T-helper 2 cell treated with Interferon-gamma antibody and Interleukin-4, amounts not matched to agents 100 ng/mL and 5 ng/mL, for 36 hours (primary cell): Measurements from ENCODE around the gene LMO7. TPM values are rescaled to one million over a fixed set of nuclear protein-coding genes. Genes with fewer than 3 reads are reported as not detected.

Experiments used
- intact Hi-C: fragments of 100-400 bp; cut with micrococcal nuclease; formaldehyde crosslinking; loops from one replicate; pipeline ENCODE4 v1.15.1; 2023
- total RNA-seq: library from RNA; stranded (reverse); gene quantifications from 2 replicates; pipeline ENCODE4 v1.2.3, GENCODE V29; 2022

LMO7 gene
- 13.5 and 15.2 TPM in 2 replicates for total RNA-seq

GRCh38 chr13:75635828-75636435 lies at the start of gene LMO7:
Gene LMO7 (plus strand): TSS chr13:75636330. CDS start chr13:75636658, 328 bp downstream.
- intact Hi-C loops, result loop anchor here (5.0 kb wide), 3 partner anchors 89 to 154 kb away; partner anchors contain the start of genes TBC1D4 and UCHL3

GRCh38 chr13:75587679-75588078 lies 48.5 kb upstream of the LMO7 start:
- intact Hi-C loops, result no loop called here

GRCh38 chr13:75596657-75597182 lies 39.4 kb upstream of the LMO7 start:
- intact Hi-C loops, result no loop called here

GRCh38 chr13:75600371-75600770 lies 35.8 kb upstream of the LMO7 start:
- intact Hi-C loops, result no loop called here

- intact Hi-C loops, result no loop called here
Observed at GRCh38 chr13:75603038-75603437, 33.1 kb upstream of the LMO7 start.

- intact Hi-C loops, result no loop called here
Observed at GRCh38 chr13:75607447-75607846, 28.7 kb upstream of the LMO7 start.

- intact Hi-C loops, result no loop called here
Observed at GRCh38 chr13:75610466-75610865, 25.7 kb upstream of the LMO7 start.

GRCh38 chr13:75612354-75612753 lies 23.8 kb upstream of the LMO7 start:
- intact Hi-C loops, result no loop called here

GRCh38 chr13:75617230-75617629 lies 18.9 kb upstream of the LMO7 start:
- intact Hi-C loops, result no loop called here

GRCh38 chr13:75618308-75618707 lies 17.8 kb upstream of the LMO7 start:
- intact Hi-C loops, result no loop called here

- intact Hi-C loops, result no loop called here
Observed at GRCh38 chr13:75620020-75620419, 16.1 kb upstream of the LMO7 start.

- intact Hi-C loops, result no loop called here
Observed at GRCh38 chr13:75621147-75621546, 15.0 kb upstream of the LMO7 start.

- intact Hi-C loops, result no loop called here
Observed at GRCh38 chr13:75628801-75629200, 7.3 kb upstream of the LMO7 start.

GRCh38 chr13:75633285-75633684 lies 2.8 kb upstream of the LMO7 start:
- intact Hi-C loops, result no loop called here

- intact Hi-C loops, result loop anchor here (5.0 kb wide), 3 partner anchors 88 to 153 kb away; partner anchors contain the start of genes TBC1D4 and UCHL3
Observed at GRCh38 chr13:75635101-75635827, 866 bp upstream of the LMO7 start.

GRCh38 chr13:75636436-75637180 lies 478 bp downstream of the LMO7 start:
- intact Hi-C loops, result loop anchor here (5.0 kb wide), 3 partner anchors 89 to 154 kb away; partner anchors contain the start of genes TBC1D4 and UCHL3

- intact Hi-C loops, result loop anchor here (5.0 kb wide), 3 partner anchors 90 to 155 kb away; partner anchors contain the start of genes TBC1D4 and UCHL3
Observed at GRCh38 chr13:75637181-75637750, 1.1 kb downstream of the LMO7 start.

GRCh38 chr13:75639454-75639853 lies 3.3 kb downstream of the LMO7 start:
- intact Hi-C loops, result loop anchor here (5.0 kb wide), 3 partner anchors 92 to 157 kb away; partner anchors contain the start of genes TBC1D4 and UCHL3

GRCh38 chr13:75641026-75641425 lies 4.9 kb downstream of the LMO7 start:
- intact Hi-C loops, result no loop called here

GRCh38 chr13:75643182-75643581 lies 7.1 kb downstream of the LMO7 start:
- intact Hi-C loops, result no loop called here

GRCh38 chr13:75643693-75644092 lies 7.6 kb downstream of the LMO7 start:
- intact Hi-C loops, result no loop called here
